ENCODE data around the gene FBXL5.
"Not testable (repeated sequence)": the region's sequence is repeated elsewhere in the genome, so short reads cannot be mapped to it uniquely, and the experiment has no call there.

The FBXL5 gene

DNA sequence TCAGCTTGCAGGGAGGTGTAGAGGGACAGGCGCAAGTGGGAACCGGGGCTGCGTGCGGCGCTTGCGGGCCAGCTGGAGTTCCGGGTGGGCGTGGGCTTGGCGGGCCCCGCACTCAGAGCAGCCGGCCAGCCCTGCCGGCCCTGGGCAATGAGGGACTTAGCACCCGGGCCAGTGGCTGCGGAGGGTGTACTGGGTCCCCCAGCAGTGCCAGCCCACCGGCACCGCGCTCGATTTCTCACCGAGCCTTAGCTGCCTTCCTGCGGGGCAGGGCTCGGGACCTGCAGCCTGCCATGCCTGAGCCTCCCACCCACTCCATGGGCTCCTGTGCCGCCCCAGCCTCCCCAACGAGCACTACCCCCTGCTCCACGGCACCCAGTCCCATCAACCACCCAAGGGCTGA is 40.3 kb downstream of the FBXL5 start:
- H2AFZ ChIP-seq (ENCODE audit: low read depth, low read length); H3K4me1 ChIP-seq (ENCODE audit: control insufficient read depth, insufficient read depth, low read depth, low read length); H3K18ac ChIP-seq (ENCODE audit: low read depth in 1 of 2, low read length in 2 of 2); H3K9me3 ChIP-seq (ENCODE audit: control insufficient read depth, low read length); H3K4me3 ChIP-seq (ENCODE audit: insufficient read depth in 1 of 2, low read depth in 1 of 2, low read length in 2 of 2); H4K91ac ChIP-seq (ENCODE audit: low read length); H3K14ac ChIP-seq (ENCODE audit: low read length in 2 of 2); H2BK120ac ChIP-seq (ENCODE audit: low read depth, low read length); H3K4me2 ChIP-seq (ENCODE audit: low read length, poor library complexity, severe bottlenecking); H3K4ac ChIP-seq (ENCODE audit: low read depth in 1 of 2, low read length in 2 of 2); H2BK15ac ChIP-seq (ENCODE audit: low read depth, poor library complexity, severe bottlenecking); H2BK12ac ChIP-seq (ENCODE audit: low read length in 2 of 2); H2AK5ac ChIP-seq (ENCODE audit: low read length, severe bottlenecking); H3K27me3 ChIP-seq (ENCODE audit: control insufficient read depth in 1 of 2, insufficient read depth in 1 of 2, low read length in 2 of 2); DNase-seq; H3K9ac ChIP-seq (ENCODE audit: low read length); H3K27ac ChIP-seq (ENCODE audit: low read length, poor library complexity, severe bottlenecking); H2BK5ac ChIP-seq (ENCODE audit: low read depth, low read length, poor library complexity, severe bottlenecking); H3K23ac ChIP-seq (ENCODE audit: low read length in 2 of 2); H4K8ac ChIP-seq (ENCODE audit: low read length): not testable (repeated sequence)
- H3K36me3 ChIP-seq (ENCODE audit: control insufficient read depth in 1 of 2, insufficient read depth in 2 of 2, low read depth in 1 of 2, low read length in 2 of 2) = peaks cover 16 to 48% of the 10 kb centered on the region in 2 experiments
- 100% methylated on average over 13 of the region's 24 CpGs for WGBS
- H3K79me1 ChIP-seq (replicated peaks; ENCODE audit: low read length, poor library complexity, severe bottlenecking) = peaks cover 16% of the 10 kb centered on the region

DNA sequence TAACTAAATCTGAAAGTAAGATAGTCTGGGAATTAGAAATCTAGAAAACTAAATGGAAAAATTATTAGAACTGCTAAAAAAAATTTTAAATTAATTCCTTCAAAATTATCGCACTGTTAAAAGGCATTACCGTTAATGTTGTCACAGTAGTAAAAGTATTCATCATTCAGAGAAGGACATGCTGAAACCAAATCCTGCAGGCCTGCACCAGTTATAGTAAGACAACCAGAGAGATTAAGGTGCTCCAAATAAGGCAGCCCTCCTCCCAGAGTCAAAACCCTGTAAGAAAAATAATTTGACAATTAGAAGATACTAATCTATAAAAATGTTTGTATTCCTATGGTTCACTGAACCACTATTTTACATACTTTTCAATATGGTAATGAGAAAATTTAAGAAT is 43.0 kb downstream of the FBXL5 start:
- no peak overlapping the region for H2BK15ac ChIP-seq (ENCODE audit: low read depth, poor library complexity, severe bottlenecking)
- H3K18ac ChIP-seq (ENCODE audit: low read depth in 1 of 2, low read length in 2 of 2) = no peak overlapping the region
- H3K9me3 ChIP-seq (ENCODE audit: control insufficient read depth, low read length) = no peaks in the 10 kb centered on the region
- peaks cover 6 to 57% of the 10 kb centered on the region in 2 experiments for H3K36me3 ChIP-seq (ENCODE audit: control insufficient read depth in 1 of 2, insufficient read depth in 2 of 2, low read depth in 1 of 2, low read length in 2 of 2)
- no peaks in the 10 kb centered on the region for H3K4me1 ChIP-seq (ENCODE audit: control insufficient read depth, insufficient read depth, low read depth, low read length)
- H3K27me3 ChIP-seq (ENCODE audit: control insufficient read depth in 1 of 2, insufficient read depth in 1 of 2, low read length in 2 of 2) = no peaks in the 10 kb centered on the region
- H2BK12ac ChIP-seq (ENCODE audit: low read length in 2 of 2) = no peak overlapping the region
- no peak overlapping the region for H3K27ac ChIP-seq (ENCODE audit: low read length, poor library complexity, severe bottlenecking)
- H2AK5ac ChIP-seq (ENCODE audit: low read length, severe bottlenecking) = no peak overlapping the region
- no peak overlapping the region for H3K4ac ChIP-seq (ENCODE audit: low read depth in 1 of 2, low read length in 2 of 2)
- no peak overlapping the region for H2AFZ ChIP-seq (ENCODE audit: low read depth, low read length)
- H3K9ac ChIP-seq (ENCODE audit: low read length) = no peak overlapping the region
- H2BK5ac ChIP-seq (ENCODE audit: low read depth, low read length, poor library complexity, severe bottlenecking) = no peak overlapping the region
- no peak overlapping the region for H4K91ac ChIP-seq (ENCODE audit: low read length)
- no peak overlapping the region for H3K4me3 ChIP-seq (ENCODE audit: insufficient read depth in 1 of 2, low read depth in 1 of 2, low read length in 2 of 2)
- H4K8ac ChIP-seq (ENCODE audit: low read length) = no peak overlapping the region
- H3K23ac ChIP-seq (ENCODE audit: low read length in 2 of 2) = no peak overlapping the region
- WGBS = 96% methylated on average over 2 of the region's 2 CpGs
- no peak for DNase-seq
- no peak overlapping the region for H3K4me2 ChIP-seq (ENCODE audit: low read length, poor library complexity, severe bottlenecking)
- H2BK120ac ChIP-seq (ENCODE audit: low read depth, low read length) = no peak overlapping the region
- peaks cover 13% of the 10 kb centered on the region for H3K79me1 ChIP-seq (replicated peaks; ENCODE audit: low read length, poor library complexity, severe bottlenecking)
- no peak overlapping the region for H3K14ac ChIP-seq (ENCODE audit: low read length in 2 of 2)

DNA sequence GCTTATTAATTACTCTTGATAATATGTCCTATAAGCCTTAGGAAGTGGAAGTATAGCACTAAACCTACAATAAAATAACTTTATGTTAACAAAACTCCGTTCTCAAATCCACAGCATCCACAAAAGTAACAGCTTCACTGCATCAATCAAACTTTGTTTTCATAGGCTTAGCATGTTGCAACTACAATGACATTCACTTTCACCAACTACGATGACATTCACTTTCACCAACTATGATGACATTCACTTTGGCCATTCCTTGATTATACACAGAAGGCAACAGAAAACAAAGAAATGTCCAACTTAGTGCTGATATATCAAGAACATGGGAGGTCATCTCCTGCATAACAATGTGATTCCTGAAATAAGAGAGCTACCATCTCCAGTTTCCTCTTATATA is 44.3 kb downstream of the FBXL5 start:
- Histone ChIP-seq H3K9ac (ENCODE audit: low read length) (no peak overlapping the region), H3K9me3 (ENCODE audit: control insufficient read depth, low read length) (no peaks in the 10 kb centered on the region), H3K4ac (ENCODE audit: low read depth in 1 of 2, low read length in 2 of 2) (no peak overlapping the region), H3K27ac (ENCODE audit: low read length, poor library complexity, severe bottlenecking) (no peak overlapping the region), H2BK15ac (ENCODE audit: low read depth, poor library complexity, severe bottlenecking) (no peak overlapping the region), H3K4me2 (ENCODE audit: low read length, poor library complexity, severe bottlenecking) (no peak overlapping the region), H3K79me1 (replicated peaks; ENCODE audit: low read length, poor library complexity, severe bottlenecking) (peaks cover 10% of the 10 kb centered on the region), H3K4me3 (ENCODE audit: insufficient read depth in 1 of 2, low read depth in 1 of 2, low read length in 2 of 2) (no peak overlapping the region), H4K8ac (ENCODE audit: low read length) (no peak overlapping the region), H2BK120ac (ENCODE audit: low read depth, low read length) (no peak overlapping the region), H3K18ac (ENCODE audit: low read depth in 1 of 2, low read length in 2 of 2) (no peak overlapping the region), H4K91ac (ENCODE audit: low read length) (no peak overlapping the region), H3K14ac (ENCODE audit: low read length in 2 of 2) (no peak overlapping the region), H2BK5ac (ENCODE audit: low read depth, low read length, poor library complexity, severe bottlenecking) (no peak overlapping the region), H2BK12ac (ENCODE audit: low read length in 2 of 2) (no peak overlapping the region), H2AK5ac (ENCODE audit: low read length, severe bottlenecking) (no peak overlapping the region), H3K36me3 (ENCODE audit: control insufficient read depth in 1 of 2, insufficient read depth in 2 of 2, low read depth in 1 of 2, low read length in 2 of 2) (peaks cover 6 to 53% of the 10 kb centered on the region in 2 experiments), H3K4me1 (ENCODE audit: control insufficient read depth, insufficient read depth, low read depth, low read length) (no peaks in the 10 kb centered on the region), H3K23ac (ENCODE audit: low read length in 2 of 2) (no peak overlapping the region), H3K27me3 (ENCODE audit: control insufficient read depth in 1 of 2, insufficient read depth in 1 of 2, low read length in 2 of 2) (no peaks in the 10 kb centered on the region), H2AFZ (ENCODE audit: low read depth, low read length) (no peak overlapping the region)
- DNase-seq = no peak
- WGBS = 93% methylated on average over 2 of the region's 2 CpGs

DNA sequence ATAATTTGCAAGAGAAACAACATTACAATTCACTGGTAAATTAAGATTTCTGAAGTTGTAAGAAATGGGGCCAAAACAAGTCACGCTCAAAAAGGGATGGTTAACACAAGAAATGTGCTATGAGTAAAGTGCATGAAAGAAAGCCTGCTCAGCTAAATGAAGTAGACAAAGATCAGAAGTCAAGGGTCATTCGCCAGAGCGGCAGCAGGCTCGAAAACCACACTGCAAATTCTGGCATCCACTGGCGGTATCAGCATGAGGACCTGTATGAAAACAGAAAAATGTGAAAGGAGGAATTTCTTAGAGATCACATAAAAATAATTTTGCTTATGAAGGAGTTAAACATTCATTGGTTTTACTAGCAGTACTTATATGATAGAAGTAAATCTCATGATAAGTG is 49.6 kb downstream of the FBXL5 start:
- Histone ChIP-seq H2BK5ac (ENCODE audit: low read depth, low read length, poor library complexity, severe bottlenecking) (no peak overlapping the region), H3K4me3 (ENCODE audit: insufficient read depth in 1 of 2, low read depth in 1 of 2, low read length in 2 of 2) (no peak overlapping the region), H3K18ac (ENCODE audit: low read depth in 1 of 2, low read length in 2 of 2) (no peak overlapping the region), H2BK120ac (ENCODE audit: low read depth, low read length) (no peak overlapping the region), H4K91ac (ENCODE audit: low read length) (no peak overlapping the region), H3K9me3 (ENCODE audit: control insufficient read depth, low read length) (no peaks in the 10 kb centered on the region), H3K79me1 (replicated peaks; ENCODE audit: low read length, poor library complexity, severe bottlenecking) (peaks cover 9% of the 10 kb centered on the region), H3K23ac (ENCODE audit: low read length in 2 of 2) (no peak overlapping the region), H2BK15ac (ENCODE audit: low read depth, poor library complexity, severe bottlenecking) (no peak overlapping the region), H3K4me2 (ENCODE audit: low read length, poor library complexity, severe bottlenecking) (no peak overlapping the region), H3K4me1 (ENCODE audit: control insufficient read depth, insufficient read depth, low read depth, low read length) (no peaks in the 10 kb centered on the region), H3K9ac (ENCODE audit: low read length) (no peak overlapping the region), H2AK5ac (ENCODE audit: low read length, severe bottlenecking) (no peak overlapping the region), H3K27me3 (ENCODE audit: control insufficient read depth in 1 of 2, insufficient read depth in 1 of 2, low read length in 2 of 2) (no peaks in the 10 kb centered on the region), H3K36me3 (ENCODE audit: control insufficient read depth in 1 of 2, insufficient read depth in 2 of 2, low read depth in 1 of 2, low read length in 2 of 2) (peaks cover 6 to 84% of the 10 kb centered on the region in 2 experiments), H3K4ac (ENCODE audit: low read depth in 1 of 2, low read length in 2 of 2) (no peak overlapping the region), H2AFZ (ENCODE audit: low read depth, low read length) (no peak overlapping the region), H3K14ac (ENCODE audit: low read length in 2 of 2) (no peak overlapping the region), H3K27ac (ENCODE audit: low read length, poor library complexity, severe bottlenecking) (no peak overlapping the region), H2BK12ac (ENCODE audit: low read length in 2 of 2) (no peak overlapping the region), H4K8ac (ENCODE audit: low read length) (no peak overlapping the region)
- no peak for DNase-seq
- WGBS = 95% methylated on average over 5 of the region's 5 CpGs

Measured in mesenchymal stem cell (in vitro differentiated cells and primary cell).